ENCODE results near the gene KIF16B. TPM values are rescaled to one million over a fixed set of nuclear protein-coding genes. Genes with fewer than 3 reads are reported as not detected.
"Not testable (repeated sequence)": the region's sequence is repeated elsewhere in the genome, so short reads cannot be mapped to it uniquely, and the experiment has no call there.

Gene KIF16B
- total RNA-seq, 1 experiment from 2014 or later = 18.0 TPM

- DNase-seq (ENCODE audit: extremely low read depth, low read depth) = no peak
Observed at GRCh38 chr20:16270314-16270931, 302.8 kb downstream of the KIF16B start.

GRCh38 chr20:16267526-16267925 is 305.7 kb downstream of the KIF16B start:
- DNase-seq (ENCODE audit: extremely low read depth, low read depth) = no peak

- no peak for DNase-seq (ENCODE audit: extremely low read depth, low read depth)
Observed at GRCh38 chr20:16265334-16265733, 307.9 kb downstream of the KIF16B start.

- no peak for DNase-seq (ENCODE audit: extremely low read depth, low read depth)
Observed at GRCh38 chr20:16263582-16263981, 309.7 kb downstream of the KIF16B start.

GRCh38 chr20:16262594-16262993 is 310.7 kb downstream of the KIF16B start:
- DNase-seq (ENCODE audit: extremely low read depth, low read depth) = no peak

GRCh38 chr20:16261733-16262273 is 311.4 kb downstream of the KIF16B start:
- DNase-seq (ENCODE audit: extremely low read depth, low read depth) = no peak

- no peak for DNase-seq (ENCODE audit: extremely low read depth, low read depth)
Observed at GRCh38 chr20:16260911-16261310, 312.3 kb downstream of the KIF16B start.

GRCh38 chr20:16260133-16260532 is 313.1 kb downstream of the KIF16B start:
- not testable (repeated sequence) for DNase-seq (ENCODE audit: extremely low read depth, low read depth)

- DNase-seq (ENCODE audit: extremely low read depth, low read depth) = no peak
Observed at GRCh38 chr20:16258766-16259165, 314.5 kb downstream of the KIF16B start.

GRCh38 chr20:16257813-16258430 is 315.3 kb downstream of the KIF16B start:
- DNase-seq (ENCODE audit: extremely low read depth, low read depth) = no peak

- no peak for DNase-seq (ENCODE audit: extremely low read depth, low read depth)
Observed at GRCh38 chr20:16257021-16257420, 316.2 kb downstream of the KIF16B start.

GRCh38 chr20:16246870-16247269 is 326.4 kb downstream of the KIF16B start:
- DNase-seq (ENCODE audit: extremely low read depth, low read depth) = no peak

- no peak for DNase-seq (ENCODE audit: extremely low read depth, low read depth)
Observed at GRCh38 chr20:16246291-16246690, 327.0 kb downstream of the KIF16B start.

- DNase-seq (ENCODE audit: extremely low read depth, low read depth) = no peak
Observed at GRCh38 chr20:16245879-16246278, 327.4 kb downstream of the KIF16B start.

- DNase-seq (ENCODE audit: extremely low read depth, low read depth) = no peak
Observed at GRCh38 chr20:16244892-16245291, 328.4 kb downstream of the KIF16B start.

- no peak for DNase-seq (ENCODE audit: extremely low read depth, low read depth)
Observed at GRCh38 chr20:16243470-16243869, 329.8 kb downstream of the KIF16B start.

- DNase-seq (ENCODE audit: extremely low read depth, low read depth) = no peak
Observed at GRCh38 chr20:16241911-16242310, 331.3 kb downstream of the KIF16B start.

GRCh38 chr20:16240355-16240754 is 332.9 kb downstream of the KIF16B start:
- no peak for DNase-seq (ENCODE audit: extremely low read depth, low read depth)

GRCh38 chr20:16236589-16237241 is 336.5 kb downstream of the KIF16B start:
- DNase-seq (ENCODE audit: extremely low read depth, low read depth) = no peak

GRCh38 chr20:16230402-16230801 is 342.8 kb downstream of the KIF16B start:
- no peak for DNase-seq (ENCODE audit: extremely low read depth, low read depth)

- DNase-seq (ENCODE audit: extremely low read depth, low read depth) = no peak
Observed at GRCh38 chr20:16229813-16230212, 343.4 kb downstream of the KIF16B start.

- DNase-seq (ENCODE audit: extremely low read depth, low read depth) = no peak
Observed at GRCh38 chr20:16228722-16229121, 344.5 kb downstream of the KIF16B start.

Measured in NCI-H460 (cell line).